ENCODE results near the gene CCR5AS.

Gene CCR5AS

GRCh38 chr3:46368569-46368968 is 38.3 kb downstream of the CCR5AS start:
- no peak overlapping the region for H3K4me3 ChIP-seq (ENCODE audit: low read depth, low read length)
- peak; percentile 64 for TF ChIP-seq CTCF (IDR thresholded peaks at IDR 0.05; ENCODE audit: borderline replicate concordance, insufficient read depth, low read depth, low read length)

GRCh38 chr3:46367811-46368210 is 39.1 kb downstream of the CCR5AS start:
- no peak overlapping the region for H3K4me3 ChIP-seq (ENCODE audit: low read depth, low read length)
- no peak for TF ChIP-seq CTCF (IDR thresholded peaks at IDR 0.05; ENCODE audit: borderline replicate concordance, insufficient read depth, low read depth, low read length)

- H3K4me3 ChIP-seq (ENCODE audit: low read depth, low read length), result no peak overlapping the region
These were observed 40.9 kb downstream of the CCR5AS start for GRCh38 chr3:46365737-46366524.

GRCh38 chr3:46365041-46365440 is 41.8 kb downstream of the CCR5AS start:
- H3K4me3 ChIP-seq (ENCODE audit: low read depth, low read length), result no peak overlapping the region
- TF ChIP-seq CTCF (IDR thresholded peaks at IDR 0.05; ENCODE audit: borderline replicate concordance, insufficient read depth, low read depth, low read length), result no peak

More at GRCh38 chr3:46365737-46366524, 40.9 kb downstream of the CCR5AS start:
- no peak for TF ChIP-seq CTCF (IDR thresholded peaks at IDR 0.05; ENCODE audit: borderline replicate concordance, insufficient read depth, low read depth, low read length)

- no peak overlapping the region for H3K4me3 ChIP-seq (ENCODE audit: low read depth, low read length)
- no peak for TF ChIP-seq CTCF (IDR thresholded peaks at IDR 0.05; ENCODE audit: borderline replicate concordance, insufficient read depth, low read depth, low read length)
These were observed 45.2 kb downstream of the CCR5AS start for GRCh38 chr3:46361408-46362283.

GRCh38 chr3:46360907-46361306 is 46.0 kb downstream of the CCR5AS start:
- no peak for TF ChIP-seq CTCF (IDR thresholded peaks at IDR 0.05; ENCODE audit: borderline replicate concordance, insufficient read depth, low read depth, low read length)
- H3K4me3 ChIP-seq (ENCODE audit: low read depth, low read length), result no peak overlapping the region
